HPDE6-E6E7 (cell line): ENCODE measurements around the gene IL21.
"Not testable (repeated sequence)": the region's sequence is repeated elsewhere in the genome, so short reads cannot be mapped to it uniquely, and the experiment has no call there.

ENCODE experiments used
- DNase-seq: peaks from one replicate; pipeline ENCODE4 v3.0.0; 2011; ENCODE audit warnings: missing footprints; ENCODE audit errors: extremely low spot score

The IL21 gene

DNA sequence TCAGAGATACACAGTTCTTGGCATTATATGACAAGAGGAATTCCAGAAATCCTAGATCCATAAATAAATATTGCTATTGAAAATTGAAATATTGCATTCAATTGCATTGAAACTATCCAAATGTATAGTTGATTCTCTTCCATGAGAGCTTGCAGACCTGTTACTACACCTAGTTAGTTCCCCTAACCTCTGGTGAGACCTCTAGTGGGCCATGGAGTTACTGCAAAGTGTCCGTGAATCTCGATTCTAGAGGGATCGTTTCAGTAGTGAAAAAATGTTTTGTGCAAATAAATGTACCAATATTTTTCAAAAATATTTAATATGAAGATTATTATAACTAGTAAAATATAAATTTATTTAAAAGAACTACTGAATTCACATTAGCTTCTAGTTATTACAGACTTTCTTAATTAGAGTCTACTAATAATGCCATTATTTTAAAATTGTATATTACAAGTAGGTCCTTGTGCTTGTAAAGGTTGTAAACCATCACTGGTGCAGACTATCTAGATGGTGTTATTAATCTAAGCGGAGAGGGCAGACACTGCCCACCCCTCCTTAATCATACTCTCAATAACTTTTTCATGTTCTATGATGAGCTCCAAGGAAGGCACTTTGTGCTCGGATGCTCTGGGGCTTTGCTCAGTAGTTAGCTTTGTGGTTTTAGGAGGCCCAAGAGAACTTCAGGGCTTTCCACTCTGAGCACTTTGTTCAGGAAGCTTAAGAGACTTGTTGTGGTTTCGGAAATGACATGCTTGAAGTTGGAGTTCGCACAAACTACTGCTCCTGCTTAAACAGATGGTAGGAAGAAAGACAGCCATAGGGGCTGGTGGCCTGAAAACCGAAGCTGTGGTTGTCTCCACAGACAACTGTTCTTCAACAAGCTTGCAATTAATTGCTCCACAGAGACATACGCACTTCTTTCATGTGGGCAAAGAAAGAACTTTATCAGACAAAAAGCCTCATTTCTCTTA is 42.8 kb downstream of the IL21 start:
- DNase-seq = peak; percentile 44

DNA sequence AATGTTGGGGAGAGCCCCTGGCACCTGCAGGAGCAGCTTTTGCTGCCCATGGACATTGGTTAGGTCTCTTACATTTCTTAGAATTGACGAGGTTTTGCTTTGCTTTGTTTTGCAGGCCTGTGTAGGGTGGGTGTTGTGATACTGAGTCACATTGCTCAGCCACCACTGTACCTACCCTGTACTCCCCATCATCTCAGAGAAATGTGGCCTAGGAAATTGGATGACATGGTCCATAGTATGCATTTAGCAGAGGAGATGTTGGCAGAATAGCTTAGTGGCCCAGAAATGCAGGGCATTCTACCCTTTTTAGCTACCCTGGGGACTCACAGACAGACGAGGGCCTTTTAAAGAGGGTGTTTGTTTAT is 43.7 kb downstream of the IL21 start:
- no peak for DNase-seq

- DNase-seq = peak; percentile 54
Measured at GRCh38 chr4:122576261-122577188, 44.3 kb downstream of the IL21 start.

DNA sequence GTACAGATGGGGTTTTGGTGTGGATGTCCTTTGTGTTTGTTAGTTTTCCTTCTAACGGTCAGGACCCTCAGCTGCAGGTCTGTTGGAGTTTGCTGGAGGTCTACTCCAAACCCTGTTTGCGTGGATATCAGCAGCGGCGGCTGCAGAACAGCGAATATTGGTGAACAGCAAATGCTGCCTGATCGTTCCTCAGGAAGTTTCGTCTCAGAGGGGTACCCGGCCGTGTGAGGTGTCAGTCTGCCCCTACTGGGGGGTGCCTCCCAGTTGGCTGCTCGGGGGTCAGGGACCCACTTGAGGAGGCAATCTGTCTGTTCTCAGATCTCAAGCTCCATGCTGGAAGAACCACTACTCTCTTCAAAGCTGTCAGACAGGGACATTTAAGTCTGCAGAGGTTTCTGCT is 46.5 kb downstream of the IL21 start:
- not testable (repeated sequence) for DNase-seq

DNA sequence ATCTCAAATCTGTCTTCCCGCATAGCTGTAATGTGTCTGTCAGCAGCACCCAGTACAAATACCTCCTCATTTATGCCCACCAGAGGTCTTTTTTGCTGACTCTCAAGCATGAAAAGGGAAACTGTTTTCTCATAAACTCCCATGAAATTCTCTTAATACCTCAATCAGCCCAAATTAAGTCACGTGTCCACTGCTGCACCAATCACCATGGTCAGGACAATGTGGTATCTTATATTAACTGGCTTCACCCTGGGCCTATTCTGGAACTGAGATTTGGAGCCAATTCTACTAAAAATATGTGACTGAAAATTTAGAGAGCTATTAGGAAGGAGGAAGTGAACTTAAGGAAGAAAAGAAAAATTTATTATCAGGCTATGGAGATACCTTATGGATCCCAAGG is 58.4 kb downstream of the IL21 start:
- no peak for DNase-seq
